GM12892 (cell line): ENCODE results near the gene OAS2.

Experiments
- POLR2A ChIP-seq: IDR thresholded peaks from 2 replicates; pipeline ENCODE4 v1.6.1; 2011; ENCODE audit warnings: low read depth, low read length, control low read depth
- POLR2AphosphoS5 ChIP-seq: IDR thresholded peaks from 2 replicates; pipeline ENCODE4 v1.6.1; 2011; ENCODE audit warnings: low read depth, low read length, control low read depth
- TAF1 ChIP-seq: IDR thresholded peaks from 2 replicates; pipeline ENCODE4 v1.6.1; 2011; ENCODE audit warnings: low read depth, mild to moderate bottlenecking, control low read depth, low read length, borderline replicate concordance

DNA sequence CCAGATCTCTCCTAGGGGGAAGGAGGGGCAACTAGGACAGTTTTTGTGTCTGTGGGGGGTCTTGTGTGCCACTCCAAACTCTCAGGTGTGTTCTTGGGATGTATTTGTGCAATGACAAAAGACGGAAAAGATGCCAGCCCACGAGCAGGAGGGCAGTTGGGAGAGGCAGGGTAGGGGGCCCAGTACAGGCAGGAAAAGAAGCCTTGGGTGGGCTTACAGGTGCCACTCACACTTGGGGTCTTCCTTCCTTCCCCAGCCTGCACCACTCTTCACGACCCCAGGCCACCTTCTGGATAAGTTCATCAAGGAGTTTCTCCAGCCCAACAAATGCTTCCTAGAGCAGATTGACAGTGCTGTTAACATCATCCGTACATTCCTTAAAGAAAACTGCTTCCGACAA, 24.4 kb downstream of the OAS2 start:
- TF ChIP-seq POLR2A, result no peak
- no peak for TF ChIP-seq POLR2AphosphoS5
- no peak for TF ChIP-seq TAF1
